CD4-positive, alpha-beta T cell (primary cell): Measurements from ENCODE around the gene ERLEC1. TPM values are rescaled to one million over a fixed set of nuclear protein-coding genes. Genes with fewer than 3 reads are reported as not detected.

Experiments
- ATAC-seq: fragments of 200-7000 bp; cut with Tn5 transposase; one replicate; pipeline ENCODE4 v1.10.0; 2022; ENCODE audit warnings: mild to moderate bottlenecking; ENCODE audit not compliant: poor library complexity
- CTCF ChIA-PET: fragments of 350-600 bp; sonication (Branson Sonifier 250); formaldehyde crosslinking; loops from one replicate; lab custom pipeline; 2021; ENCODE audit warnings: antibody characterized with exemption, inconsistent platforms; lab: Charles Lee
- POLR2A ChIA-PET: fragments of 350-600 bp; sonication (Branson Sonifier 250); formaldehyde crosslinking; loops from one replicate; lab custom pipeline; 2021; ENCODE audit warnings: antibody characterized with exemption, inconsistent platforms; lab: Charles Lee
- DNase-seq, 14 experiments: peaks; one replicate each; pipeline ENCODE4 v3.0.0-alpha.2; 2013 to 2020; ENCODE audit warnings: mixed read lengths in 2 of 14
- H3K27ac ChIP-seq, 2 donors: one replicate each; pipeline versions ENCODE4 v1.5.1 to v1.7.0; 2013; ENCODE audit warnings: low read length in 2 of 2, low read depth in 1 of 2, mild to moderate bottlenecking in 1 of 2
- H3K27me3 ChIP-seq, 2 experiments: 1 replicate in 1 of 2; 2 replicates in 1 of 2; pipeline versions ENCODE4 v1.6.1 to v1.7.0; 2013; ENCODE audit warnings: low read length in 2 of 2, control low read depth in 1 of 2, mild to moderate bottlenecking in 1 of 2, moderate library complexity in 1 of 2; ENCODE audit not compliant: insufficient read depth in 2 of 2, control insufficient read depth in 1 of 2
- H3K36me3 ChIP-seq: one replicate; pipeline ENCODE4 v1.6.1; 2013; ENCODE audit warnings: low read length, control low read depth; ENCODE audit not compliant: insufficient read depth
- H3K4me1 ChIP-seq: one replicate; pipeline ENCODE4 v1.6.1; 2013; ENCODE audit warnings: low read length, control low read depth; ENCODE audit not compliant: insufficient read depth
- H3K4me3 ChIP-seq: one replicate; pipeline ENCODE4 v1.5.1; 2013; ENCODE audit warnings: mild to moderate bottlenecking, low read length, moderate library complexity
- H3K9me3 ChIP-seq, 2 experiments: 1 replicate in 1 of 2; 2 replicates in 1 of 2; pipeline versions ENCODE4 v1.6.1 to v1.7.0; 2013; ENCODE audit warnings: low read length in 2 of 2, mild to moderate bottlenecking in 2 of 2, control low read depth in 1 of 2, moderate library complexity in 1 of 2; ENCODE audit not compliant: control insufficient read depth in 1 of 2, insufficient read depth in 1 of 2
- H3K27ac Mint-ChIP-seq: one replicate; pipeline ENCODE4 v1.8.0; 2020; ENCODE audit warnings: mixed read lengths
- H3K27me3 Mint-ChIP-seq: one replicate; pipeline ENCODE4 v1.8.0; 2021; ENCODE audit warnings: mixed read lengths
- H3K36me3 Mint-ChIP-seq: one replicate; pipeline ENCODE4 v1.8.0; 2021; ENCODE audit warnings: low read depth, mixed read lengths
- H3K4me1 Mint-ChIP-seq: one replicate; pipeline ENCODE4 v1.8.0; 2021; ENCODE audit warnings: low read depth, mixed read lengths
- H3K4me3 Mint-ChIP-seq: one replicate; pipeline ENCODE4 v1.8.0; 2020; ENCODE audit warnings: mild to moderate bottlenecking, mixed read lengths
- H3K9me3 Mint-ChIP-seq: one replicate; pipeline ENCODE4 v1.8.0; 2020; ENCODE audit warnings: mixed read lengths
- intact Hi-C, 2 experiments: fragments of 100-400 bp; cut with DNase I in 1 of 2; cut with micrococcal nuclease in 1 of 2; formaldehyde crosslinking; loops; one replicate each; pipeline versions ENCODE4 v1.15.1 to v1.9.0; 2023 to 2025; cut with DNase I, micrococcal nuclease
- total RNA-seq, 174 experiments: library from RNA in 2 of 174; stranded (reverse) in 2 of 174; gene quantifications; one replicate each; pipeline ENCODE4 v1.2.3 and lab custom pipeline; 2021 to 2026
- TF ChIP-seq, protein P1 (sequence below): fragments of 200-600 bp; IDR thresholded peaks from one replicate; pipeline ENCODE4 v1.8.0; 2022; ENCODE audit warnings: antibody characterized with exemption, mild to moderate bottlenecking

The ERLEC1 gene
- total RNA-seq, 2 experiments from 2014 or later = 14.5 to 14.7 TPM

- intact Hi-C loops = no loop called here
- no peak overlapping the region for H3K27ac Mint-ChIP-seq
- H3K27me3 Mint-ChIP-seq = no peaks in the 10 kb centered on the region
- Histone ChIP-seq H3K4me3 (no peak overlapping the region), H3K36me3 (peaks cover 29% of the 10 kb centered on the region), H3K9me3 (no peaks in the 10 kb centered on the region), H3K27me3 (no peaks in the 10 kb centered on the region), H3K27ac (no peak overlapping the region), H3K4me1 (no peaks in the 10 kb centered on the region)
- DNase-seq (no peak), ATAC-seq (no peak)
- TF ChIP-seq, protein P1, sequence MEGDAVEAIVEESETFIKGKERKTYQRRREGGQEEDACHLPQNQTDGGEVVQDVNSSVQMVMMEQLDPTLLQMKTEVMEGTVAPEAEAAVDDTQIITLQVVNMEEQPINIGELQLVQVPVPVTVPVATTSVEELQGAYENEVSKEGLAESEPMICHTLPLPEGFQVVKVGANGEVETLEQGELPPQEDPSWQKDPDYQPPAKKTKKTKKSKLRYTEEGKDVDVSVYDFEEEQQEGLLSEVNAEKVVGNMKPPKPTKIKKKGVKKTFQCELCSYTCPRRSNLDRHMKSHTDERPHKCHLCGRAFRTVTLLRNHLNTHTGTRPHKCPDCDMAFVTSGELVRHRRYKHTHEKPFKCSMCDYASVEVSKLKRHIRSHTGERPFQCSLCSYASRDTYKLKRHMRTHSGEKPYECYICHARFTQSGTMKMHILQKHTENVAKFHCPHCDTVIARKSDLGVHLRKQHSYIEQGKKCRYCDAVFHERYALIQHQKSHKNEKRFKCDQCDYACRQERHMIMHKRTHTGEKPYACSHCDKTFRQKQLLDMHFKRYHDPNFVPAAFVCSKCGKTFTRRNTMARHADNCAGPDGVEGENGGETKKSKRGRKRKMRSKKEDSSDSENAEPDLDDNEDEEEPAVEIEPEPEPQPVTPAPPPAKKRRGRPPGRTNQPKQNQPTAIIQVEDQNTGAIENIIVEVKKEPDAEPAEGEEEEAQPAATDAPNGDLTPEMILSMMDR = no peak
- ChIA-PET CTCF (no interaction called here), POLR2A (no interaction called here)
- H3K4me1 Mint-ChIP-seq = no peaks in the 10 kb centered on the region
- no peak overlapping the region for H3K4me3 Mint-ChIP-seq
- no peaks in the 10 kb centered on the region for H3K9me3 Mint-ChIP-seq
- peaks cover 51% of the 10 kb centered on the region for H3K36me3 Mint-ChIP-seq
Measured at GRCh38 chr2:53751728-53752127, 35.1 kb upstream of the ERLEC1 start.

- DNase-seq = no peak
- H3K4me3 ChIP-seq = no peak overlapping the region
- H3K36me3 ChIP-seq = peaks cover 30% of the 10 kb centered on the region
- Mint-ChIP-seq H3K27ac (no peak overlapping the region), H3K9me3 (no peaks in the 10 kb centered on the region), H3K4me3 (no peak overlapping the region), H3K36me3 (peaks cover 52% of the 10 kb centered on the region), H3K27me3 (no peaks in the 10 kb centered on the region), H3K4me1 (no peaks in the 10 kb centered on the region)
- POLR2A ChIA-PET = no interaction called here
- no peak for ATAC-seq
- TF ChIP-seq, protein P1 = no peak
- H3K9me3 ChIP-seq = no peaks in the 10 kb centered on the region
- CTCF ChIA-PET = no interaction called here
- no peak overlapping the region for H3K27ac ChIP-seq
- no peaks in the 10 kb centered on the region for H3K27me3 ChIP-seq
- intact Hi-C loops = no loop called here
- H3K4me1 ChIP-seq = no peaks in the 10 kb centered on the region
Measured at GRCh38 chr2:53752385-53752784, 34.5 kb upstream of the ERLEC1 start.

DNA sequence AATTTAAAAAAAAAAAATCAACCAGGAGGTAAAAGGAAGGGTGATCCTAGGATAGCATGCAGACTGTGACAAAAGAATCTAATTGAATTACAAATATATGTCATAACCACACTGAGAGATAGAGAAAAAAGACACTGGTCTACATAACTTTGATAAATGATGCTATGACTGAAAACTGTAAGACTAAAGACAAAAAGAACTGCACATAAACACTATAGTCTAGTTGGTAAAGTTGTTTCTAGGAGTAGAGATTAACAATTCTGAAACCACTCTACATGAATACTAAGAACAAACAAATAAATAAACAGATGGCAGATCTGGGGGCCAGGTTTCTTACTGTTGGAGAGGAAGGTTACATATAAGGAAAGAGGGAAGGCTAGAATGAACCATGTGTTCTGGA lies 33.8 kb upstream of the ERLEC1 start:
- ATAC-seq (no peak), DNase-seq (no peak)
- TF ChIP-seq, protein P1 = no peak
- Histone ChIP-seq H3K4me1 (no peaks in the 10 kb centered on the region), H3K36me3 (peaks cover 24% of the 10 kb centered on the region), H3K27ac (no peak overlapping the region), H3K9me3 (no peaks in the 10 kb centered on the region), H3K27me3 (no peaks in the 10 kb centered on the region), H3K4me3 (no peak overlapping the region)
- intact Hi-C loops = no loop called here
- ChIA-PET CTCF (no interaction called here), POLR2A (no interaction called here)
- no peak overlapping the region for H3K27ac Mint-ChIP-seq
- no peak overlapping the region for H3K4me3 Mint-ChIP-seq
- H3K9me3 Mint-ChIP-seq = no peaks in the 10 kb centered on the region
- H3K27me3 Mint-ChIP-seq = no peaks in the 10 kb centered on the region
- H3K4me1 Mint-ChIP-seq = no peaks in the 10 kb centered on the region
- peaks cover 52% of the 10 kb centered on the region for H3K36me3 Mint-ChIP-seq
